ENCODE measurements around the gene PLCB4. TPM values are rescaled to one million over a fixed set of nuclear protein-coding genes. Genes with fewer than 3 reads are reported as not detected.

PLCB4 gene
- total and polyA plus RNA-seq, 7 experiments from 2014 or later = 0.05 to 0.09 TPM; not detected in 5

DNA sequence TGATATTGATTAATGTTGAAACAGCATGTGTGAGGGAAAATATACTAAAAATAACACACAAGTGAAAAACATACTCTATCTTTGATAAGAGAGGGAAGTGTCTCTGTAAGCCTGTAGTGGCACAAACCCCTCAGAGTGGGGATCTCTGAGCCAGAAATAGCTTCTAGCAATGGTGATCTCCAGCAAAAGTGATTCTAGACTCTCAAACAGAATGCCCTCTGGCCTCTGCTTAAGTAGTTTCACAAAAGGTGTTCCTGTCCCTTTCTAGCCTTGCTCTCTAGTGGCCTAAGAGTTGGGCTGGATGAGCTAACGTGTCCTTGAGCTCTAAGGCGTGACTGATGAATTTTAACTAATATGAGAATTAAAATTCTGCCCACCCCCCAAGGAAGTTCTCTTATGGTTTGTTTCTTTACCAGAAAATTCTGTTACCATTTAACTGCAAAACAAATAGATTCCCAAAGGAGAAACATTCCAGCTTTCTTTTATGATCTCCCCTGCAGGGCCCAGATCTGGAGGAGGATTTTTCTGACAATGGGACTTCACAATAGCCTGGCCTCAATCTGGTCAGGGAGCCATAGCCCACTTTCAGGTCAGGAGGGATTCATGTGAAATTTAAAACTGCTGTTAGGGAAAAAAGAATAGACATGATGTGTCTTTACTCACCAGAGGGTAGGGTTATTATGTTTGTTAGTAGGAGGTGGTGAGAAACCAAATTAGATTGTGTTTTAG, 263.0 kb downstream of the PLCB4 start:
- ChIA-PET POLR2A (no interaction called here), CTCF (no interaction called here)
- H3K9me3 Mint-ChIP-seq = no peaks in the 10 kb centered on the region
- DNase-seq (no peak), ATAC-seq (no peak)
- no peaks in the 10 kb centered on the region for H3K36me3 Mint-ChIP-seq
- Histone ChIP-seq H3K27me3 (ENCODE audit: control insufficient read depth in 2 of 2, insufficient read depth in 2 of 2, low read length in 2 of 2) (no peaks in the 10 kb centered on the region), H3K36me3 (ENCODE audit: control insufficient read depth in 2 of 3, insufficient read depth in 3 of 3, low read length in 3 of 3) (no peaks in the 10 kb centered on the region), H3K9me3 (ENCODE audit: control insufficient read depth in 2 of 3, low read length in 3 of 3) (no peaks in the 10 kb centered on the region), H3K4me1 (ENCODE audit: control insufficient read depth in 2 of 2, insufficient read depth in 2 of 2, low read length in 2 of 2) (no peaks in the 10 kb centered on the region), H3K27ac (ENCODE audit: low read depth, low read length) (no peak overlapping the region), H3K4me3 (ENCODE audit: low read length) (no peak overlapping the region)
- no peak overlapping the region for H3K27ac Mint-ChIP-seq
- no peaks in the 10 kb centered on the region for H3K27me3 Mint-ChIP-seq
- intact Hi-C loops (cut with micrococcal nuclease) = no loop called here
- H3K4me1 Mint-ChIP-seq = no peaks in the 10 kb centered on the region
- H3K4me3 Mint-ChIP-seq = no peak overlapping the region

DNA sequence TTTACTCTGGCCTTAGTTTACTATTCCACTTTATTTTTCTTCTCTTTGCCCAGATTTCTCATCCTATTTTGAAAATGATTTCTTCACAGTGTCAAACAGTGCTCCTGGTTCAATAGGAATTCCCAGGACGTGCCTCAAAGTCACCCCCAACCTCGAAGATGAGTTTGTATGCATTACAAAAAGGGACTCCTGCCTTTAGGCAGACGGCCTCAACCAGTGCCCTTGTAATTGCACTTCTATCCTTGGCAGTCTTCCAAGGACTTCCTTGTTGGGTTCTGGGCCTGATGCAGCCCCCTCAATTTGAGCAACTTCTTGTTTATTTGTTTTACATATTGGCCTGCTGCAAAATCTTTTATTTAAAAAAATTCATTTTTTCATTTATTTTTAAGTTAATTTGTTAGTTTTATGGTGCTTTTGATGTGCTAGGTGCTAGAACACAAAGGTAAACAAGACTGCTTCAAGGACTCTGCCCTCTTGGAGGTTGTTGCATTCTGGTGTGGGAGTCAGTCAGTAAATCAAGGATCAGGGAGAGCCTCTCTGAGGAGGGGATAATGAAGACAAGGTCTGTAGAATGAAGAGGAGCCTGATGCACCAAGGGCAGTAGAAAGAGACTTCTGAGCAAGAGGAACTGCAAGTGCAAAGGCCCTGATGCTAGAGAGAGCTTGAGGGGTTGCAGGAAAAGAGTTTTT, 264.0 kb downstream of the PLCB4 start:
- Histone ChIP-seq H3K36me3 (ENCODE audit: control insufficient read depth in 2 of 3, insufficient read depth in 3 of 3, low read length in 3 of 3) (no peaks in the 10 kb centered on the region), H3K27ac (ENCODE audit: low read depth, low read length) (no peak overlapping the region), H3K9me3 (ENCODE audit: control insufficient read depth in 2 of 3, low read length in 3 of 3) (no peaks in the 10 kb centered on the region), H3K4me1 (ENCODE audit: control insufficient read depth in 2 of 2, insufficient read depth in 2 of 2, low read length in 2 of 2) (no peaks in the 10 kb centered on the region), H3K27me3 (ENCODE audit: control insufficient read depth in 2 of 2, insufficient read depth in 2 of 2, low read length in 2 of 2) (no peaks in the 10 kb centered on the region), H3K4me3 (ENCODE audit: low read length) (no peak overlapping the region)
- Mint-ChIP-seq H3K4me1 (no peaks in the 10 kb centered on the region), H3K27ac (no peak overlapping the region), H3K4me3 (no peak overlapping the region), H3K36me3 (no peaks in the 10 kb centered on the region), H3K27me3 (no peaks in the 10 kb centered on the region), H3K9me3 (no peaks in the 10 kb centered on the region)
- no peak for DNase-seq
- CTCF ChIA-PET = no interaction called here
- POLR2A ChIA-PET = no interaction called here
- ATAC-seq = no peak
- intact Hi-C loops (cut with micrococcal nuclease) = no loop called here

DNA sequence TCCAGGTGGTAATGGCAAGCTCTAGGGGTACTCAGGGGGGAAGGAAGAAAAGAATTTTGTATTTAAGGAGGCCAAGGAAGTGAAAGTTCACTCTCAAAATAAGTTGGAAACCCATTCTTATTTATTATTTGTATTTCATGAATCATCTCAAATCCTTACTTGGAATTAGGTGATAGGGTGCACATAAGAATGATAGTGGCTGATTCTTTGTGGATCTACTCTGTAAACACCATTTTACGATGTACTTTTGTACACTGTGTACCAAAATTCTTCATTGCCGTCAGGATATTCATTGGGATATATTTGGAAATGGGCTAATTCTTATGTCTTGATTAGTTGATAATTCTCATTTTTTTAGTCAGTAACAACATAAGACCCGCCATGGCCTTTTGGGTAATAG, 266.0 kb downstream of the PLCB4 start:
- no peak overlapping the region for H3K4me3 ChIP-seq (ENCODE audit: low read length)
- ChIA-PET CTCF (no interaction called here), POLR2A (no interaction called here)
- H3K4me1 Mint-ChIP-seq = no peaks in the 10 kb centered on the region
- H3K9me3 ChIP-seq (ENCODE audit: control insufficient read depth in 2 of 3, low read length in 3 of 3) = no peaks in the 10 kb centered on the region
- H3K9me3 Mint-ChIP-seq = no peaks in the 10 kb centered on the region
- DNase-seq (no peak), ATAC-seq (no peak)
- H3K36me3 Mint-ChIP-seq = no peaks in the 10 kb centered on the region
- intact Hi-C loops (cut with micrococcal nuclease) = no loop called here
- no peaks in the 10 kb centered on the region for H3K27me3 ChIP-seq (ENCODE audit: control insufficient read depth in 2 of 2, insufficient read depth in 2 of 2, low read length in 2 of 2)
- no peak overlapping the region for H3K4me3 Mint-ChIP-seq
- H3K4me1 ChIP-seq (ENCODE audit: control insufficient read depth in 2 of 2, insufficient read depth in 2 of 2, low read length in 2 of 2) = no peaks in the 10 kb centered on the region
- no peaks in the 10 kb centered on the region for H3K27me3 Mint-ChIP-seq
- no peaks in the 10 kb centered on the region for H3K36me3 ChIP-seq (ENCODE audit: control insufficient read depth in 2 of 3, insufficient read depth in 3 of 3, low read length in 3 of 3)
- no peak overlapping the region for H3K27ac Mint-ChIP-seq
- H3K27ac ChIP-seq (ENCODE audit: low read depth, low read length) = no peak overlapping the region

DNA sequence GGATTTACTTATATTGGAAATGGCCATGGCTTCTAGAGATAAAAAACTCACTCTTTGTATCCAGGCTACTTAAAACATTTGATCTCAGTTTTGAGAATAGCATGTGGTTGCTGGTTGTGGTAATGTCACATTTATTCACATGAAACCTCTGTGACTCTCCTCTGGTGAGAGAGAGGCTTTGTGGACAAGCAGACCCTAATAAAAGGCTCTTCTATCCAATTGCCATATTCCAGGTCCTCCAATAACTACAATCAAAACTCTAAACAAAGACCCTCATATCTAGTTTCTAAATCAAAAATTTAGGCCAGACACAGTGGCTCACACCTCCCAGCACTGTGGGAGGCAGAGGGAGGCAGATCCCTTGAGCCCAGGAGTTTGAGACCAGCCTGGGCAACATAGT, 269.2 kb downstream of the PLCB4 start:
- ChIA-PET POLR2A (no interaction called here), CTCF (no interaction called here)
- no peak for DNase-seq
- Histone ChIP-seq H3K4me1 (ENCODE audit: control insufficient read depth in 2 of 2, insufficient read depth in 2 of 2, low read length in 2 of 2) (no peaks in the 10 kb centered on the region), H3K36me3 (ENCODE audit: control insufficient read depth in 2 of 3, insufficient read depth in 3 of 3, low read length in 3 of 3) (no peaks in the 10 kb centered on the region), H3K4me3 (ENCODE audit: low read length) (no peak overlapping the region), H3K27ac (ENCODE audit: low read depth, low read length) (no peak overlapping the region), H3K27me3 (ENCODE audit: control insufficient read depth in 2 of 2, insufficient read depth in 2 of 2, low read length in 2 of 2) (no peaks in the 10 kb centered on the region), H3K9me3 (ENCODE audit: control insufficient read depth in 2 of 3, low read length in 3 of 3) (no peaks in the 10 kb centered on the region)
- H3K4me1 Mint-ChIP-seq = no peaks in the 10 kb centered on the region
- peaks cover 0 to 3% (median 0%) of the 10 kb centered on the region in 11 donors for H3K9me3 Mint-ChIP-seq
- ATAC-seq = no peak
- no peak overlapping the region for H3K27ac Mint-ChIP-seq
- no peaks in the 10 kb centered on the region for H3K27me3 Mint-ChIP-seq
- intact Hi-C loops (cut with micrococcal nuclease) = no loop called here
- H3K4me3 Mint-ChIP-seq = no peak overlapping the region
- no peaks in the 10 kb centered on the region for H3K36me3 Mint-ChIP-seq

DNA sequence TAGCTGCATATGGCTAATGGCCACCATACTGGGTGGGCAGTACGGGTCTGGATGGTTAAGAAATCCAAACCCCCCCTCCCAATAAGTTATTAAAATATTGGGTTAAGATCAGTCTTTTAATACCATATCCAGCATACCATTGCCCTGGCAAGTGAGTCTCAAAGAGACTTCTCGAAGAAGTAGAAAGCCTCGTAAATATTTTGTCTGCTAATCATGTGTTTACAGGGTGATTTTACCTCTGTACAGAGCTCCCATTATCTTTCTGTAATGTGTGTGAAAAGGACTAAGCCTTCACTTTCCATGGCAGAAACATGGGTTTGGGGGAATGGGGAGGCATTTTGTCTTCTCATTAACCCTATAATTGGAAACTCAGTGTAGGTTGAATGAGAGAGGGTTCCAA, 270.8 kb downstream of the PLCB4 start:
- Histone ChIP-seq H3K4me3 (ENCODE audit: low read length) (no peak overlapping the region), H3K36me3 (ENCODE audit: control insufficient read depth in 2 of 3, insufficient read depth in 3 of 3, low read length in 3 of 3) (no peaks in the 10 kb centered on the region), H3K9me3 (ENCODE audit: control insufficient read depth in 2 of 3, low read length in 3 of 3) (no peaks in the 10 kb centered on the region), H3K27me3 (ENCODE audit: control insufficient read depth in 2 of 2, insufficient read depth in 2 of 2, low read length in 2 of 2) (no peaks in the 10 kb centered on the region), H3K4me1 (ENCODE audit: control insufficient read depth in 2 of 2, insufficient read depth in 2 of 2, low read length in 2 of 2) (no peaks in the 10 kb centered on the region), H3K27ac (ENCODE audit: low read depth, low read length) (no peak overlapping the region)
- Mint-ChIP-seq H3K9me3 (peaks cover 0 to 3% (median 0%) of the 10 kb centered on the region in 11 donors), H3K4me3 (no peak overlapping the region), H3K27me3 (no peaks in the 10 kb centered on the region), H3K27ac (no peak overlapping the region), H3K4me1 (no peaks in the 10 kb centered on the region), H3K36me3 (no peaks in the 10 kb centered on the region)
- ATAC-seq = no peak
- no peak for DNase-seq
- POLR2A ChIA-PET = no interaction called here
- intact Hi-C loops (cut with micrococcal nuclease) = no loop called here
- CTCF ChIA-PET = no interaction called here

DNA sequence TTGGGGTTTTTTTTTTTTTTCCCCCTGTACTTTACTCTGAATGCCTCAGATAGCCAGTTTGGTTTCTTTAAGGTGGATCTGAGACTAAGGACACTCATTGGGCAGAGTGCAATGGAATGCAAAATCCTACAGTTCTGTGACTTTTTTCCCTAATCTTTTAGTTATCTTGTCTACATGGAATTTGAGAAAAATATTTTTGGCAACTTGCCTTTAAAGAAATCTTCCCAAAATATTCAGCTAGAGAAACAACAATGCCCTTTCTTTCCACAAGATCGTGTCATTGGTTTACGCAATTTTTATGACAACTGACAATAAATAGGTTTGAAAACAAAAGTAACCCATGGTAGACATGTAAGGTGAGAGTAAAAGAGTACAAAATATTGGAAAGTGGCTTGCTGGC, 273.8 kb downstream of the PLCB4 start:
- CTCF ChIA-PET = no interaction called here
- H3K27me3 Mint-ChIP-seq = no peaks in the 10 kb centered on the region
- no peak for ATAC-seq
- DNase-seq = no peak
- POLR2A ChIA-PET = no interaction called here
- no peaks in the 10 kb centered on the region for H3K9me3 ChIP-seq (ENCODE audit: control insufficient read depth in 2 of 3, low read length in 3 of 3)
- no peaks in the 10 kb centered on the region for H3K36me3 ChIP-seq (ENCODE audit: control insufficient read depth in 2 of 3, insufficient read depth in 3 of 3, low read length in 3 of 3)
- H3K9me3 Mint-ChIP-seq = peaks cover 0 to 4% (median 0%) of the 10 kb centered on the region in 11 donors
- intact Hi-C loops (cut with micrococcal nuclease) = no loop called here
- H3K4me3 ChIP-seq (ENCODE audit: low read length) = no peak overlapping the region
- H3K4me1 ChIP-seq (ENCODE audit: control insufficient read depth in 2 of 2, insufficient read depth in 2 of 2, low read length in 2 of 2) = no peaks in the 10 kb centered on the region
- H3K27ac ChIP-seq (ENCODE audit: low read depth, low read length) = no peak overlapping the region
- H3K4me1 Mint-ChIP-seq = no peaks in the 10 kb centered on the region
- no peak overlapping the region for H3K4me3 Mint-ChIP-seq
- no peaks in the 10 kb centered on the region for H3K27me3 ChIP-seq (ENCODE audit: control insufficient read depth in 2 of 2, insufficient read depth in 2 of 2, low read length in 2 of 2)
- no peaks in the 10 kb centered on the region for H3K36me3 Mint-ChIP-seq
- no peak overlapping the region for H3K27ac Mint-ChIP-seq

All from naive thymus-derived CD4-positive, alpha-beta T cell (primary cell).